ENCODE measurements around the gene ARHGAP6. TPM values are rescaled to one million over a fixed set of nuclear protein-coding genes. Genes with fewer than 3 reads are reported as not detected.

ARHGAP6 gene
- total RNA-seq, 1 experiment from 2014 or later, result not detected

GRCh38 chrX:11403631-11404030 lies 262.1 kb downstream of the ARHGAP6 start:
- Histone ChIP-seq H3K79me2 (ENCODE audit: low read length) (no peaks in the 10 kb centered on the region), H3K4me3 (ENCODE audit: low read length) (no peak overlapping the region), H3K9ac (ENCODE audit: low read length) (no peak overlapping the region), H3K27ac (ENCODE audit: low read length) (no peak overlapping the region), H2AFZ (ENCODE audit: low read length) (no peak overlapping the region), H3K9me3 (ENCODE audit: low read length) (no peaks in the 10 kb centered on the region), H4K20me1 (ENCODE audit: insufficient read depth, low read depth, low read length) (no peaks in the 10 kb centered on the region), H3K4me2 (ENCODE audit: low read depth, low read length, poor library complexity, severe bottlenecking) (no peak overlapping the region), H3K36me3 (ENCODE audit: insufficient read depth, low read length) (no peaks in the 10 kb centered on the region), H3K9me2 (replicated peaks; ENCODE audit: insufficient read depth, low read length) (no peaks in the 10 kb centered on the region), H3K27me3 (ENCODE audit: low read length) (no peaks in the 10 kb centered on the region), H3K4me1 (ENCODE audit: low read length) (no peaks in the 10 kb centered on the region)
- DNase-seq, result no peak

DNA sequence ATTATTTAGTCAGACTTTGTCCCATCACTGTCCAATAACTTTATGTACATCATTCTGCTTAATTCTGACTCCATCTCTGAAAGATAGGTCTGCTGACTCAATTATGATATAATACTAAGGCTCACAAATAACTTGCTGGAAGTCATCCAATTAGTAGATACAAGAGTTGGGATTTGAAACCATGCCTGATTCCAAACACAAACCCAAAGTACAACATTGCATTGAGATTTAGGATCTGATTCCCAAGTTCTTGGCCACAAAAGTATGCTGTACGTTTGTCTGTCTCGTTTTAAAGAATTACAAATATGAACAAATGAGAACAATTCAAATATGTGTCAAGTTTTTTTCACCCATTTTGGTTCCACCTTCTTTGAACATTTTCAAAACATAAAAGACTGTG lies 263.8 kb downstream of the ARHGAP6 start:
- Histone ChIP-seq H3K27me3 (ENCODE audit: low read length) (no peaks in the 10 kb centered on the region), H3K36me3 (ENCODE audit: insufficient read depth, low read length) (no peaks in the 10 kb centered on the region), H2AFZ (ENCODE audit: low read length) (no peak overlapping the region), H4K20me1 (ENCODE audit: insufficient read depth, low read depth, low read length) (no peaks in the 10 kb centered on the region), H3K4me2 (ENCODE audit: low read depth, low read length, poor library complexity, severe bottlenecking) (no peak overlapping the region), H3K4me3 (ENCODE audit: low read length) (no peak overlapping the region), H3K27ac (ENCODE audit: low read length) (no peak overlapping the region), H3K9ac (ENCODE audit: low read length) (no peak overlapping the region), H3K79me2 (ENCODE audit: low read length) (no peaks in the 10 kb centered on the region), H3K9me2 (replicated peaks; ENCODE audit: insufficient read depth, low read length) (no peaks in the 10 kb centered on the region), H3K9me3 (ENCODE audit: low read length) (no peaks in the 10 kb centered on the region), H3K4me1 (ENCODE audit: low read length) (no peaks in the 10 kb centered on the region)
- DNase-seq, result no peak

GRCh38 chrX:11399489-11400094 lies 266.1 kb downstream of the ARHGAP6 start:
- Histone ChIP-seq H3K4me2 (ENCODE audit: low read depth, low read length, poor library complexity, severe bottlenecking) (no peak overlapping the region), H3K9me2 (replicated peaks; ENCODE audit: insufficient read depth, low read length) (no peaks in the 10 kb centered on the region), H3K9ac (ENCODE audit: low read length) (no peak overlapping the region), H3K36me3 (ENCODE audit: insufficient read depth, low read length) (no peaks in the 10 kb centered on the region), H3K9me3 (ENCODE audit: low read length) (no peaks in the 10 kb centered on the region), H3K79me2 (ENCODE audit: low read length) (no peaks in the 10 kb centered on the region), H3K27me3 (ENCODE audit: low read length) (no peaks in the 10 kb centered on the region), H2AFZ (ENCODE audit: low read length) (no peak overlapping the region), H3K4me3 (ENCODE audit: low read length) (no peak overlapping the region), H4K20me1 (ENCODE audit: insufficient read depth, low read depth, low read length) (no peaks in the 10 kb centered on the region), H3K27ac (ENCODE audit: low read length) (no peak overlapping the region), H3K4me1 (ENCODE audit: low read length) (no peaks in the 10 kb centered on the region)
- no peak for DNase-seq

DNA sequence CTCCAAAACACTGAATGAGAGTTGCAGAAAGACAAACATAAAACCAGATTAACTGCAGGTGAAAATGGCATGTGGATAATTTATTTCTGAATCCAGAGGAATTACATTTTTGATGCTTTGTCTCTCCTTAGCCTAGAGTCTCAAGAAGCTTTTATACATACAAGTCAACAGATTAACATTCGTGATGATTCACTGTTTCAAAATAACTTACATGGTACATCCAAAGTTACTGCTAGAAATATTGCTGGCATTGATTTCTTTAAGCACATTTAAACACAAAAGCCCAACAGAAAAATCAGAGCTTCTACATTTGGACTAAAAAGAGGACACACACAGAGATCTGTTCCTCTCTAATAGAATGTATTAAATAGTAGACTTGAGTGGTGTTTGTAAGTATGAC lies 266.9 kb downstream of the ARHGAP6 start:
- no peak overlapping the region for H3K9ac ChIP-seq (ENCODE audit: low read length)
- H3K36me3 ChIP-seq (ENCODE audit: insufficient read depth, low read length), result no peaks in the 10 kb centered on the region
- no peaks in the 10 kb centered on the region for H3K79me2 ChIP-seq (ENCODE audit: low read length)
- H4K20me1 ChIP-seq (ENCODE audit: insufficient read depth, low read depth, low read length), result no peaks in the 10 kb centered on the region
- H3K9me2 ChIP-seq (replicated peaks; ENCODE audit: insufficient read depth, low read length), result no peaks in the 10 kb centered on the region
- DNase-seq, result no peak
- H2AFZ ChIP-seq (ENCODE audit: low read length), result no peak overlapping the region
- H3K4me2 ChIP-seq (ENCODE audit: low read depth, low read length, poor library complexity, severe bottlenecking), result no peak overlapping the region
- H3K4me1 ChIP-seq (ENCODE audit: low read length), result no peaks in the 10 kb centered on the region
- no peak overlapping the region for H3K27ac ChIP-seq (ENCODE audit: low read length)
- H3K4me3 ChIP-seq (ENCODE audit: low read length), result no peak overlapping the region
- no peaks in the 10 kb centered on the region for H3K27me3 ChIP-seq (ENCODE audit: low read length)
- H3K9me3 ChIP-seq (ENCODE audit: low read length), result no peaks in the 10 kb centered on the region

- no peaks in the 10 kb centered on the region for H3K9me3 ChIP-seq (ENCODE audit: low read length)
- H3K27ac ChIP-seq (ENCODE audit: low read length), result no peak overlapping the region
- no peaks in the 10 kb centered on the region for H3K79me2 ChIP-seq (ENCODE audit: low read length)
- no peak overlapping the region for H3K4me2 ChIP-seq (ENCODE audit: low read depth, low read length, poor library complexity, severe bottlenecking)
- no peak for DNase-seq
- H3K4me1 ChIP-seq (ENCODE audit: low read length), result no peaks in the 10 kb centered on the region
- H3K27me3 ChIP-seq (ENCODE audit: low read length), result no peaks in the 10 kb centered on the region
- no peak overlapping the region for H3K9ac ChIP-seq (ENCODE audit: low read length)
- H3K4me3 ChIP-seq (ENCODE audit: low read length), result no peak overlapping the region
- no peaks in the 10 kb centered on the region for H4K20me1 ChIP-seq (ENCODE audit: insufficient read depth, low read depth, low read length)
- H3K36me3 ChIP-seq (ENCODE audit: insufficient read depth, low read length), result no peaks in the 10 kb centered on the region
- H2AFZ ChIP-seq (ENCODE audit: low read length), result no peak overlapping the region
- no peaks in the 10 kb centered on the region for H3K9me2 ChIP-seq (replicated peaks; ENCODE audit: insufficient read depth, low read length)
Observed at GRCh38 chrX:11398139-11398538, 267.6 kb downstream of the ARHGAP6 start.

- H2AFZ ChIP-seq (ENCODE audit: low read length), result no peak overlapping the region
- no peaks in the 10 kb centered on the region for H4K20me1 ChIP-seq (ENCODE audit: insufficient read depth, low read depth, low read length)
- H3K4me3 ChIP-seq (ENCODE audit: low read length), result no peak overlapping the region
- no peak overlapping the region for H3K4me2 ChIP-seq (ENCODE audit: low read depth, low read length, poor library complexity, severe bottlenecking)
- no peaks in the 10 kb centered on the region for H3K36me3 ChIP-seq (ENCODE audit: insufficient read depth, low read length)
- no peaks in the 10 kb centered on the region for H3K79me2 ChIP-seq (ENCODE audit: low read length)
- H3K27me3 ChIP-seq (ENCODE audit: low read length), result no peaks in the 10 kb centered on the region
- no peak overlapping the region for H3K9ac ChIP-seq (ENCODE audit: low read length)
- no peaks in the 10 kb centered on the region for H3K9me2 ChIP-seq (replicated peaks; ENCODE audit: insufficient read depth, low read length)
- H3K4me1 ChIP-seq (ENCODE audit: low read length), result no peaks in the 10 kb centered on the region
- no peaks in the 10 kb centered on the region for H3K9me3 ChIP-seq (ENCODE audit: low read length)
- H3K27ac ChIP-seq (ENCODE audit: low read length), result no peak overlapping the region
- no peak for DNase-seq
Observed at GRCh38 chrX:11397680-11398079, 268.0 kb downstream of the ARHGAP6 start.

DNA sequence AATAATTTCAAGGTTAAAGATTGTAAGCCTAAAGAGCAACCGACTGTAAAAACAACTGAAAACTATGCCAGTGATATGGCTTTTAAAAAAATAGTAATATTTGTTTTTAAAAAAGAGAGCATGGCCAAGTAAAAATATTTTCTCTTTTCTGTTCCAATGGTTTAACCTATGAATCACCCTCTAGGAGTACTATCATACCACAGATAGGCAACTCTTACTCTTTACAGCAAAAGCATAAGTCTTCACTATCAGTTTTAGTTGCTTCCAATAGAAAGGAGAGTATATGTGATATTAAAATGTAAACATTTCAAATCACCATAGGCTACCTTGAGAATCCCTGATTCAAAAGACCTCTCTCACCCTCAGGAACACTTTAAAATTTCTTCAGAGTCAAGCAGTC lies 269.9 kb downstream of the ARHGAP6 start:
- Histone ChIP-seq H3K27ac (ENCODE audit: low read length) (no peak overlapping the region), H3K79me2 (ENCODE audit: low read length) (no peaks in the 10 kb centered on the region), H3K36me3 (ENCODE audit: insufficient read depth, low read length) (no peaks in the 10 kb centered on the region), H2AFZ (ENCODE audit: low read length) (no peak overlapping the region), H3K9me3 (ENCODE audit: low read length) (no peaks in the 10 kb centered on the region), H3K9ac (ENCODE audit: low read length) (no peak overlapping the region), H3K27me3 (ENCODE audit: low read length) (no peaks in the 10 kb centered on the region), H3K9me2 (replicated peaks; ENCODE audit: insufficient read depth, low read length) (no peaks in the 10 kb centered on the region), H4K20me1 (ENCODE audit: insufficient read depth, low read depth, low read length) (no peaks in the 10 kb centered on the region), H3K4me3 (ENCODE audit: low read length) (no peak overlapping the region), H3K4me2 (ENCODE audit: low read depth, low read length, poor library complexity, severe bottlenecking) (no peak overlapping the region), H3K4me1 (ENCODE audit: low read length) (no peaks in the 10 kb centered on the region)
- DNase-seq, result no peak

DNA sequence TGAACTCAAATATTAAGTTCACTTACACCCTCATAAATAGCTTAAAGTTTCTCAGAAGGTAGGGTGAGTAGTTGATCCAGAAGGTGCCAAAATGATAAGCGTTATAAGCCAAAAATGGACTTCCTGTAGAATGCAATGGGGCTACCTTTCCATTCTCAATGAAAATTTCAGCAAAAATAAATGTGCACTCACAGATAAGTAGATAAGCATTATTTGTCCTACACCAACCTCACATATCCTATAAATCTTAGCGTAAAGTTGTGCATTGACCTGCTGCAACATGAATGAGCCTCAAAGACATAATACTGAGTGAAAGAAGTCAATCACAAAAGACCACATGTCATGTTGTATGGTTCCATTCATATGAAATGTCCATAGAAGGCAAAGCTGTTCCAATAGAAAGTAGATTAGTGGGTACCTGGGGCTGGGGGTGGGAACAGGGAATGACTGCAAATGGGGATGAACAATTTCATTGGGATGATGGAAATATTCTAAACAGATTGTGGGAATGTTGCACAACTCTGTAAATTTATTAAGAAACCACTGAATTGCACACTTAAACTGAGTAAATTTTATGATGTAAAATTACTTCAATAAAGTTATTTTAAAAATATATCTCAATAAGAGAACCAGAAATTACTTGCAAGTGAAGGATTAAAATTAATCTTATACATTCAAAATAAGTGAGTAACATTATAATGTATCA lies 271.6 kb downstream of the ARHGAP6 start:
- H3K36me3 ChIP-seq (ENCODE audit: insufficient read depth, low read length), result no peaks in the 10 kb centered on the region
- no peak overlapping the region for H2AFZ ChIP-seq (ENCODE audit: low read length)
- no peak overlapping the region for H3K9ac ChIP-seq (ENCODE audit: low read length)
- no peak for DNase-seq
- H3K9me2 ChIP-seq (replicated peaks; ENCODE audit: insufficient read depth, low read length), result no peaks in the 10 kb centered on the region
- H3K4me3 ChIP-seq (ENCODE audit: low read length), result no peak overlapping the region
- no peaks in the 10 kb centered on the region for H3K79me2 ChIP-seq (ENCODE audit: low read length)
- H3K4me1 ChIP-seq (ENCODE audit: low read length), result no peaks in the 10 kb centered on the region
- H3K27me3 ChIP-seq (ENCODE audit: low read length), result no peaks in the 10 kb centered on the region
- H3K9me3 ChIP-seq (ENCODE audit: low read length), result no peaks in the 10 kb centered on the region
- H4K20me1 ChIP-seq (ENCODE audit: insufficient read depth, low read depth, low read length), result no peaks in the 10 kb centered on the region
- no peak overlapping the region for H3K4me2 ChIP-seq (ENCODE audit: low read depth, low read length, poor library complexity, severe bottlenecking)
- no peak overlapping the region for H3K27ac ChIP-seq (ENCODE audit: low read length)

Data from Karpas-422 (cell line).